Measurements from ENCODE around the gene ZNF354B.
"Not testable (repeated sequence)": the region's sequence is repeated elsewhere in the genome, so short reads cannot be mapped to it uniquely, and the experiment has no call there.

Gene ZNF354B

GRCh38 chr5:178831049-178831448 is 28.7 kb upstream of the ZNF354B start:
- H3K27ac ChIP-seq = no peak overlapping the region

GRCh38 chr5:178832618-178833201 is 27.0 kb upstream of the ZNF354B start:
- TF ChIP-seq CTCF (IDR thresholded peaks at IDR 0.05) (no peak), ZFX (IDR thresholded peaks at IDR 0.05; ENCODE audit: borderline replicate concordance) (no peak)
- peak overlapping the region; percentile 72 for H3K27ac ChIP-seq

More at GRCh38 chr5:178831049-178831448, 28.7 kb upstream of the ZNF354B start:
- TF ChIP-seq ZFX (IDR thresholded peaks at IDR 0.05; ENCODE audit: borderline replicate concordance) (no peak), CTCF (IDR thresholded peaks at IDR 0.05) (no peak)

- no peak for TF ChIP-seq CTCF (IDR thresholded peaks at IDR 0.05)
- no peak for TF ChIP-seq ZFX (IDR thresholded peaks at IDR 0.05; ENCODE audit: borderline replicate concordance)
- no peak overlapping the region for H3K27ac ChIP-seq
Observed at GRCh38 chr5:178836628-178837027, 23.1 kb upstream of the ZNF354B start.

- not testable (repeated sequence) for H3K27ac ChIP-seq
Observed at GRCh38 chr5:178838695-178839318, 20.9 kb upstream of the ZNF354B start.

GRCh38 chr5:178839319-178839704 is 20.4 kb upstream of the ZNF354B start:
- H3K27ac ChIP-seq = no peak overlapping the region
- no peak for TF ChIP-seq ZFX (IDR thresholded peaks at IDR 0.05; ENCODE audit: borderline replicate concordance)
- peak; percentile 83 for TF ChIP-seq CTCF (IDR thresholded peaks at IDR 0.05)

GRCh38 chr5:178840399-178840798 is 19.4 kb upstream of the ZNF354B start:
- not testable (repeated sequence) for H3K27ac ChIP-seq

- TF ChIP-seq CTCF (IDR thresholded peaks at IDR 0.05) (no peak), ZFX (IDR thresholded peaks at IDR 0.05; ENCODE audit: borderline replicate concordance) (no peak)
- H3K27ac ChIP-seq = no peak overlapping the region
Observed at GRCh38 chr5:178849316-178849715, 10.4 kb upstream of the ZNF354B start.

- TF ChIP-seq CTCF (IDR thresholded peaks at IDR 0.05) (no peak), ZFX (IDR thresholded peaks at IDR 0.05; ENCODE audit: borderline replicate concordance) (no peak)
Observed at GRCh38 chr5:178851951-178852350, 7.8 kb upstream of the ZNF354B start.

More at GRCh38 chr5:178851951-178852350, 7.8 kb upstream of the ZNF354B start:
- no peak overlapping the region for H3K27ac ChIP-seq

All from 22Rv1 (cell line).